HG03432 (cell line): Measurements from ENCODE around the gene TPCN1.

Source experiments
- ATAC-seq: cut with Tn5 transposase; IDR thresholded peaks from one replicate; pipeline ENCODE4 v1.9.1; 2021; ENCODE audit warnings: mild to moderate bottlenecking, moderate library complexity; ENCODE audit not compliant: unreplicated experiment

The TPCN1 gene

GRCh38 chr12:113332688-113333417 is 111.6 kb downstream of the TPCN1 start:
- ATAC-seq, result no peak

GRCh38 chr12:113333418-113333750 is 112.1 kb downstream of the TPCN1 start:
- ATAC-seq, result no peak

GRCh38 chr12:113333877-113334785 is 112.9 kb downstream of the TPCN1 start:
- ATAC-seq, result no peak

- peak; percentile 95 for ATAC-seq
Measured at GRCh38 chr12:113334786-113335539, 113.7 kb downstream of the TPCN1 start, which contains the start of gene SLC8B1. SLC8B1 (minus strand) TSS chr12:113335109; CDS start chr12:113332878, 2,231 bp downstream.

- no peak for ATAC-seq
Measured at GRCh38 chr12:113339540-113339939, 118.3 kb downstream of the TPCN1 start.

DNA sequence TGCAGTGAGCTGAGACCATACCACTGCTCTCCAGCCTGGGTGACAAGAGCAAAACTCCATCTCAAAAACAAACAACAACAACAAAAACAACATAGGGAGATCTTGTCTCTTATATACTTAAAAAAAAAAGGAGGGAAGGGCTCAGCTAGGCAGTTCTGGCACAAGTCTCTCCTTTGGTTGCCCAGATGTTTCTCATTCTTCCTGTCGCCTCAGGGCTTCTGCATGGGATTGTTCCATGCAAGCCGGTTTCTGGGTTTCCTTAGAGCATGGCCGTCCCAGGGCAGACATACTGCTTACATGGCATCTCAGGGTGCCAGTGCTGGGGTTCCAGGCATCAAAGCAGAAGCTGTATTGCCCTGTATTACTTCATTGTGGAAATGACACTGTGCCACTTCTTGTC is 118.8 kb downstream of the TPCN1 start:
- no peak for ATAC-seq

GRCh38 chr12:113341535-113341934 is 120.3 kb downstream of the TPCN1 start:
- no peak for ATAC-seq

GRCh38 chr12:113345318-113345717 is 124.1 kb downstream of the TPCN1 start:
- ATAC-seq, result no peak

- ATAC-seq, result no peak
Measured at GRCh38 chr12:113346353-113346752, 125.1 kb downstream of the TPCN1 start.

GRCh38 chr12:113347107-113347506 is 125.8 kb downstream of the TPCN1 start:
- ATAC-seq, result no peak

- ATAC-seq, result no peak
Measured at GRCh38 chr12:113347892-113348291, 126.6 kb downstream of the TPCN1 start.
